ENCODE measurements around the gene SERINC4. TPM values are rescaled to one million over a fixed set of nuclear protein-coding genes. Genes with fewer than 3 reads are reported as not detected.

The SERINC4 gene
- polyA plus RNA-seq, 1 donor (not counting 4 experiments of a cell fraction or from before 2014, with no cell fraction given), result 0.05 TPM

- Histone ChIP-seq H3K9me1 (ENCODE audit: control insufficient read depth, extremely low read depth, insufficient read depth, low read length) (no peaks in the 10 kb centered on the region), H4K20me1 (ENCODE audit: control insufficient read depth, extremely low read depth, insufficient read depth, low read length) (no peaks in the 10 kb centered on the region), H3K9me3 (ENCODE audit: control insufficient read depth, low read depth, low read length) (no peaks in the 10 kb centered on the region), H3K4me3 (ENCODE audit: control insufficient read depth in 2 of 3, extremely low read depth in 1 of 3, insufficient read depth in 2 of 3, low read depth in 1 of 3, low read length in 3 of 3) (peak overlapping the region in 1 of 3 experiments; percentile 94), H3K27me3 (ENCODE audit: control insufficient read depth, extremely low read depth, insufficient read depth, low read length) (no peaks in the 10 kb centered on the region), H3K4me1 (ENCODE audit: control insufficient read depth, extremely low read depth, insufficient read depth, low read length) (peaks cover 17% of the 10 kb centered on the region), H3K4me2 (ENCODE audit: control insufficient read depth, extremely low read depth, insufficient read depth, low read depth, low read length) (peak overlapping the region; percentile 95), H3K79me2 (ENCODE audit: control insufficient read depth, insufficient read depth, low read length) (peaks cover 33% of the 10 kb centered on the region), H3K9ac (ENCODE audit: control insufficient read depth, extremely low read depth, insufficient read depth, low read length) (peak overlapping the region; percentile 100), H3K36me3 (ENCODE audit: control insufficient read depth in 2 of 2, extremely low read depth in 1 of 2, insufficient read depth in 2 of 2, low read length in 2 of 2) (peaks cover 19 to 37% of the 10 kb centered on the region in 2 experiments), H3K27ac (ENCODE audit: control insufficient read depth, insufficient read depth, low read length) (no peak overlapping the region), H2AFZ (ENCODE audit: control insufficient read depth, low read length) (no peak overlapping the region)
- DNase-seq (ENCODE audit: low read depth, low spot score) (no peak), FAIRE-seq (no peak)
- dilution Hi-C loops (cut with MboI; ENCODE audit: extremely low pct_ligation_motif_present, low sequenced_read_pairs), result no loop called here
- no peak for TF ChIP-seq EZH2 (IDR thresholded peaks at IDR 0.05; ENCODE audit: low read length)
- no peak for TF ChIP-seq CTCF (optimal IDR thresholded peaks at IDR 0.05 in 1 of 3, IDR thresholded peaks at IDR 0.05 in 1 of 3, conservative IDR thresholded peaks at IDR 0.05 in 1 of 3; ENCODE audit: extremely low read depth in 1 of 3, insufficient read depth in 2 of 3, low read length in 3 of 3)
These were observed 6.4 kb downstream of the SERINC4 start for GRCh38 chr15:43793647-43794046.

GRCh38 chr15:43792761-43793476 is 7.1 kb downstream of the SERINC4 start:
- TF ChIP-seq CTCF (optimal IDR thresholded peaks at IDR 0.05 in 1 of 3, IDR thresholded peaks at IDR 0.05 in 1 of 3, conservative IDR thresholded peaks at IDR 0.05 in 1 of 3; ENCODE audit: extremely low read depth in 1 of 3, insufficient read depth in 2 of 3, low read length in 3 of 3) (peak in 1 of 3 experiments; percentile 17), EZH2 (IDR thresholded peaks at IDR 0.05; ENCODE audit: low read length) (no peak)
- dilution Hi-C loops (cut with MboI; ENCODE audit: extremely low pct_ligation_motif_present, low sequenced_read_pairs), result no loop called here
- FAIRE-seq (no peak), DNase-seq (ENCODE audit: low read depth, low spot score) (no peak)
- no peaks in the 10 kb centered on the region for H3K9me3 ChIP-seq (ENCODE audit: control insufficient read depth, low read depth, low read length)
- no peaks in the 10 kb centered on the region for H3K9me1 ChIP-seq (ENCODE audit: control insufficient read depth, extremely low read depth, insufficient read depth, low read length)
- no peaks in the 10 kb centered on the region for H3K27me3 ChIP-seq (ENCODE audit: control insufficient read depth, extremely low read depth, insufficient read depth, low read length)
- H3K79me2 ChIP-seq (ENCODE audit: control insufficient read depth, insufficient read depth, low read length), result peaks cover 33% of the 10 kb centered on the region
- no peaks in the 10 kb centered on the region for H4K20me1 ChIP-seq (ENCODE audit: control insufficient read depth, extremely low read depth, insufficient read depth, low read length)
- H3K27ac ChIP-seq (ENCODE audit: control insufficient read depth, insufficient read depth, low read length), result peak overlapping the region; percentile 97
- peak overlapping the region; percentile 100 for H3K9ac ChIP-seq (ENCODE audit: control insufficient read depth, extremely low read depth, insufficient read depth, low read length)
- H3K36me3 ChIP-seq (ENCODE audit: control insufficient read depth in 2 of 2, extremely low read depth in 1 of 2, insufficient read depth in 2 of 2, low read length in 2 of 2), result peaks cover 19 to 37% of the 10 kb centered on the region in 2 experiments
- peak overlapping the region; percentile 95 for H3K4me2 ChIP-seq (ENCODE audit: control insufficient read depth, extremely low read depth, insufficient read depth, low read depth, low read length)
- peaks cover 17% of the 10 kb centered on the region for H3K4me1 ChIP-seq (ENCODE audit: control insufficient read depth, extremely low read depth, insufficient read depth, low read length)
- peak overlapping the region; percentile 94 to 96 (median 94) for H3K4me3 ChIP-seq (ENCODE audit: control insufficient read depth in 2 of 3, extremely low read depth in 1 of 3, insufficient read depth in 2 of 3, low read depth in 1 of 3, low read length in 3 of 3)
- H2AFZ ChIP-seq (ENCODE audit: control insufficient read depth, low read length), result no peak overlapping the region

Data from keratinocyte (primary cell).